SK-N-MC (cell line): ENCODE measurements around the gene ZDHHC20.

Experiments
- EZH2 ChIP-seq: fragments of 200-600 bp; sonication (generic); IDR thresholded peaks from one replicate; pipeline ENCODE4 v1.6.1; 2017; ENCODE audit warnings: antibody characterized with exemption
- FOXP2 ChIP-seq: optimal IDR thresholded peaks from 2 replicates; pipeline ENCODE3; 2011; ENCODE audit warnings: mild to moderate bottlenecking, moderate library complexity; ENCODE audit not compliant: insufficient read depth; ENCODE audit errors: extremely low read length, control extremely low read depth
- POLR2AphosphoS5 ChIP-seq: IDR thresholded peaks from 2 replicates; pipeline ENCODE4 v1.6.1; 2012; ENCODE audit warnings: mild to moderate bottlenecking, low read depth, low read length, borderline replicate concordance

DNA sequence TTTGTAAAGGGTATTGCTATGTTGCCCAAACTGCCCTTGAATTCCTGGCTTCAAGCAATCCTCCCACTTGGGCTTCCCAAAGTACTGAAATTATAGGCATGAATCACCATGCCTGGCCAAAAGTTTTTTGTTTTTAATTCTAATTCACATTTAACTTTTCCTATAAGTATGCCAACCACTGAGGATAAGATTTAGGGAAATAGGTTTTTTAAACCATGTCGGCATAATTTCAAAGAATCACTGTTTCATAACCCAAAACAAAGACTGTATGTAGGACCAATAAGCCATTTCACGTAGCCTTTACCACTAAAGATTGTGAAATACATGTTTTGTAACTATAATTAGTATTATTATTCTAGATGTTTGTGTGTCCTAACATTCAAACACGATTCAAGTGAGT is 8.2 kb downstream of the ZDHHC20 start:
- TF ChIP-seq EZH2 (no peak), FOXP2 (no peak), POLR2AphosphoS5 (no peak)
